H1 (cell line): ENCODE measurements around the gene MAPK8.

Experiments
- CREB1 ChIP-seq: IDR thresholded peaks from 2 replicates; pipeline ENCODE4 v1.6.1; 2012; ENCODE audit warnings: inconsistent platforms
- CTCF ChIP-seq, 3 experiments: IDR thresholded peaks; 1 replicate in 2 of 3; 2 replicates in 1 of 3; pipeline versions ENCODE4 v1.5.1 to v1.6.1; 2011; ENCODE audit warnings: low read length in 3 of 3, mild to moderate bottlenecking in 3 of 3, inconsistent platforms in 2 of 3, low read depth in 1 of 3, moderate library complexity in 1 of 3; ENCODE audit not compliant: insufficient read depth in 1 of 3; ENCODE audit errors: control extremely low read depth in 1 of 3
- EP300 ChIP-seq, 2 experiments: IDR thresholded peaks; 1 replicate in 1 of 2; 2 replicates in 1 of 2; pipeline ENCODE4 v1.6.1; 2011 to 2012; ENCODE audit warnings: low read depth in 2 of 2, low read length in 2 of 2, mild to moderate bottlenecking in 2 of 2, borderline replicate concordance in 1 of 2, inconsistent platforms in 1 of 2, moderate library complexity in 1 of 2
- POLR2AphosphoS5 ChIP-seq: IDR thresholded peaks from 2 replicates; pipeline ENCODE4 v1.6.1; 2011; ENCODE audit warnings: low read depth, low read length
- POU5F1 ChIP-seq: IDR thresholded peaks from 2 replicates; pipeline ENCODE4 v1.6.1; 2011; ENCODE audit warnings: low read depth, mild to moderate bottlenecking, low read length, moderate library complexity
- RNF2 ChIP-seq: fragments of 200-900, 300-1000 bp; sonication (generic); IDR thresholded peaks from 2 replicates; pipeline ENCODE4 v1.7.1; 2016; ENCODE audit warnings: borderline replicate concordance, low read depth, mild to moderate bottlenecking, antibody characterized with exemption, low read length; ENCODE audit not compliant: poor library complexity, severe bottlenecking; ENCODE audit errors: missing control alignments
- SUZ12 ChIP-seq: fragments of 200-600 bp; sonication (generic); IDR thresholded peaks from 2 replicates; pipeline ENCODE4 v1.6.1; 2012; ENCODE audit warnings: mild to moderate bottlenecking, inconsistent platforms, low read length, moderate library complexity, mixed read lengths
- YY1 ChIP-seq: IDR thresholded peaks from 2 replicates; pipeline ENCODE4 v1.6.1; 2011; ENCODE audit warnings: low read depth, mild to moderate bottlenecking, low read length

GRCh38 chr10:48381971-48382370 is 75.5 kb downstream of the MAPK8 start:
- no peak for TF ChIP-seq POLR2AphosphoS5
- TF ChIP-seq CTCF (IDR thresholded peaks at IDR 0.05; ENCODE audit: control extremely low read depth in 1 of 3, insufficient read depth in 1 of 3, low read depth in 1 of 3, low read length in 3 of 3) = no peak
- TF ChIP-seq EP300 (IDR thresholded peaks at IDR 0.05; ENCODE audit: borderline replicate concordance in 1 of 2, low read depth in 2 of 2, low read length in 2 of 2) = no peak
- TF ChIP-seq CREB1 = no peak
- TF ChIP-seq SUZ12 = no peak
- no peak for TF ChIP-seq RNF2
- no peak for TF ChIP-seq YY1
- TF ChIP-seq POU5F1 = no peak
